ENCODE data around the gene ZNF184. TPM values are rescaled to one million over a fixed set of nuclear protein-coding genes. Genes with fewer than 3 reads are reported as not detected.
A peak's percentile ranks its signal among the peaks of the same experiment; 100 is the strongest.

ZNF184 gene
- total and polyA plus RNA-seq, 10 of the 15 experiments (the other 5 are each of a cell fraction or from before 2014, with no cell fraction given) = 4.1 to 15.1 (median 8.3) TPM

GRCh38 chr6:27518881-27519795, 46.2 kb upstream of the ZNF184 start (continued):
- TF ChIP-seq, protein P1, sequence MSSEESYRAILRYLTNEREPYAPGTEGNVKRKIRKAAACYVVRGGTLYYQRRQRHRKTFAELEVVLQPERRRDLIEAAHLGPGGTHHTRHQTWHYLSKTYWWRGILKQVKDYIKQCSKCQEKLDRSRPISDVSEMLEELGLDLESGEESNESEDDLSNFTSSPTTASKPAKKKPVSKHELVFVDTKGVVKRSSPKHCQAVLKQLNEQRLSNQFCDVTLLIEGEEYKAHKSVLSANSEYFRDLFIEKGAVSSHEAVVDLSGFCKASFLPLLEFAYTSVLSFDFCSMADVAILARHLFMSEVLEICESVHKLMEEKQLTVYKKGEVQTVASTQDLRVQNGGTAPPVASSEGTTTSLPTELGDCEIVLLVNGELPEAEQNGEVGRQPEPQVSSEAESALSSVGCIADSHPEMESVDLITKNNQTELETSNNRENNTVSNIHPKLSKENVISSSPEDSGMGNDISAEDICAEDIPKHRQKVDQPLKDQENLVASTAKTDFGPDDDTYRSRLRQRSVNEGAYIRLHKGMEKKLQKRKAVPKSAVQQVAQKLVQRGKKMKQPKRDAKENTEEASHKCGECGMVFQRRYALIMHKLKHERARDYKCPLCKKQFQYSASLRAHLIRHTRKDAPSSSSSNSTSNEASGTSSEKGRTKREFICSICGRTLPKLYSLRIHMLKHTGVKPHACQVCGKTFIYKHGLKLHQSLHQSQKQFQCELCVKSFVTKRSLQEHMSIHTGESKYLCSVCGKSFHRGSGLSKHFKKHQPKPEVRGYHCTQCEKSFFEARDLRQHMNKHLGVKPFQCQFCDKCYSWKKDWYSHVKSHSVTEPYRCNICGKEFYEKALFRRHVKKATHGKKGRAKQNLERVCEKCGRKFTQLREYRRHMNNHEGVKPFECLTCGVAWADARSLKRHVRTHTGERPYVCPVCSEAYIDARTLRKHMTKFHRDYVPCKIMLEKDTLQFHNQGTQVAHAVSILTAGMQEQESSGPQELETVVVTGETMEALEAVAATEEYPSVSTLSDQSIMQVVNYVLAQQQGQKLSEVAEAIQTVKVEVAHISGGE (CRISPR knock-in tag; IDR thresholded peaks at IDR 0.05) = no peak
- TF ChIP-seq SIX5 (IDR thresholded peaks at IDR 0.05; ENCODE audit: low read depth, low read length, severe bottlenecking) (no peak), PRDM15 (CRISPR knock-in tag; IDR thresholded peaks at IDR 0.05) (no peak), HDAC2 (IDR thresholded peaks at IDR 0.05) (no peak), PAX5 (IDR thresholded peaks at IDR 0.05; ENCODE audit: borderline replicate concordance, low read depth, low read length) (no peak), HDAC6 (IDR thresholded peaks at IDR 0.05; ENCODE audit: unreplicated experiment) (no peak), ZNF384 (IDR thresholded peaks at IDR 0.05; ENCODE audit: borderline replicate concordance, low read depth, low read length) (no peak; the same call in 1 of the 2 replicates), ZNF24 (IDR thresholded peaks at IDR 0.05) (peak; percentile 98), SUZ12 (IDR thresholded peaks at IDR 0.05; ENCODE audit: unreplicated experiment) (no peak), POU2F2 (IDR thresholded peaks at IDR 0.05; ENCODE audit: borderline replicate concordance, low read depth, low read length) (0 out of 3 replicates have a peak, but pooled peaks have one; percentile 3), EP300 (IDR thresholded peaks at IDR 0.05; ENCODE audit: borderline replicate concordance in 1 of 2, control insufficient read depth in 1 of 2, low read depth in 2 of 2, low read length in 2 of 2) (peak in 1 of 2 experiments; percentile 15; a peak in 1 of 4 replicates), RB1 (IDR thresholded peaks at IDR 0.05; ENCODE audit: borderline replicate concordance) (no peak), RBBP5 (conservative IDR thresholded peaks at IDR 0.05) (no peak), TAF1 (IDR thresholded peaks at IDR 0.05; ENCODE audit: borderline replicate concordance, low read depth, low read length) (no peak), MTA2 (IDR thresholded peaks at IDR 0.05; ENCODE audit: low read depth) (peak; percentile 18; the same call in 1 of the 2 replicates)
- TF ChIP-seq, protein P2, sequence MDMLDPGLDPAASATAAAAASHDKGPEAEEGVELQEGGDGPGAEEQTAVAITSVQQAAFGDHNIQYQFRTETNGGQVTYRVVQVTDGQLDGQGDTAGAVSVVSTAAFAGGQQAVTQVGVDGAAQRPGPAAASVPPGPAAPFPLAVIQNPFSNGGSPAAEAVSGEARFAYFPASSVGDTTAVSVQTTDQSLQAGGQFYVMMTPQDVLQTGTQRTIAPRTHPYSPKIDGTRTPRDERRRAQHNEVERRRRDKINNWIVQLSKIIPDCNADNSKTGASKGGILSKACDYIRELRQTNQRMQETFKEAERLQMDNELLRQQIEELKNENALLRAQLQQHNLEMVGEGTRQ (IDR thresholded peaks at IDR 0.05; ENCODE audit: borderline replicate concordance, low read depth, low read length) = no peak
- TF ChIP-seq, protein P3, sequence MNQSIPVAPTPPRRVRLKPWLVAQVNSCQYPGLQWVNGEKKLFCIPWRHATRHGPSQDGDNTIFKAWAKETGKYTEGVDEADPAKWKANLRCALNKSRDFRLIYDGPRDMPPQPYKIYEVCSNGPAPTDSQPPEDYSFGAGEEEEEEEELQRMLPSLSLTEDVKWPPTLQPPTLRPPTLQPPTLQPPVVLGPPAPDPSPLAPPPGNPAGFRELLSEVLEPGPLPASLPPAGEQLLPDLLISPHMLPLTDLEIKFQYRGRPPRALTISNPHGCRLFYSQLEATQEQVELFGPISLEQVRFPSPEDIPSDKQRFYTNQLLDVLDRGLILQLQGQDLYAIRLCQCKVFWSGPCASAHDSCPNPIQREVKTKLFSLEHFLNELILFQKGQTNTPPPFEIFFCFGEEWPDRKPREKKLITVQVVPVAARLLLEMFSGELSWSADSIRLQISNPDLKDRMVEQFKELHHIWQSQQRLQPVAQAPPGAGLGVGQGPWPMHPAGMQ (IDR thresholded peaks at IDR 0.05; ENCODE audit: borderline replicate concordance) = no peak

All from GM12878 (cell line).